H9 (cell line): ENCODE data around the gene PHACTR1. TPM values are rescaled to one million over a fixed set of nuclear protein-coding genes. Genes with fewer than 3 reads are reported as not detected.

Experiments used
- DNase-seq: peaks from one replicate; pipeline ENCODE4 v3.0.0-alpha.2; 2017
- H2AFZ ChIP-seq: one replicate; pipeline ENCODE4 v1.6.1; 2013; ENCODE audit warnings: mild to moderate bottlenecking, low read length, control low read depth, moderate library complexity
- H2AK5ac ChIP-seq: 2 replicates; pipeline ENCODE4 v1.6.1; 2013; ENCODE audit warnings: low read length, control low read depth, mixed read lengths; ENCODE audit not compliant: insufficient read length
- H2BK120ac ChIP-seq: one replicate; pipeline ENCODE4 v1.6.1; 2013; ENCODE audit warnings: low read depth, mild to moderate bottlenecking, low read length, control low read depth, inconsistent platforms; ENCODE audit not compliant: poor library complexity, severe bottlenecking
- H2BK12ac ChIP-seq: 2 replicates; pipeline ENCODE4 v1.6.1; 2013; ENCODE audit warnings: low read length, control low read depth, mixed read lengths, low read depth; ENCODE audit not compliant: insufficient read length
- H2BK15ac ChIP-seq: 2 replicates; pipeline ENCODE4 v1.6.1; 2013; ENCODE audit warnings: low read depth, low read length, control low read depth
- H2BK20ac ChIP-seq: one replicate; pipeline ENCODE4 v1.6.1; 2013; ENCODE audit warnings: low read depth, mild to moderate bottlenecking, low read length, control low read depth, inconsistent platforms; ENCODE audit not compliant: poor library complexity, severe bottlenecking
- H2BK5ac ChIP-seq: 2 replicates; pipeline ENCODE4 v1.6.1; 2013; ENCODE audit warnings: low read length, control low read depth, mixed read lengths; ENCODE audit not compliant: insufficient read length
- H3K14ac ChIP-seq: 2 replicates; pipeline ENCODE4 v1.6.1; 2013; ENCODE audit warnings: low read length, control low read depth; ENCODE audit not compliant: insufficient read depth
- H3K18ac ChIP-seq: 2 replicates; pipeline ENCODE4 v1.6.1; 2013; ENCODE audit warnings: low read depth, mild to moderate bottlenecking, mixed read lengths, low read length, control low read depth; ENCODE audit not compliant: insufficient read length
- H3K23ac ChIP-seq: 2 replicates; pipeline ENCODE4 v1.6.1; 2013; ENCODE audit warnings: low read length, control low read depth, mixed read lengths, low read depth; ENCODE audit not compliant: insufficient read length
- H3K23me2 ChIP-seq: 2 replicates; pipeline ENCODE4 v1.6.1; 2013; ENCODE audit warnings: low read depth, mild to moderate bottlenecking, mixed read lengths, low read length, control low read depth; ENCODE audit not compliant: insufficient read length, poor library complexity, severe bottlenecking
- H3K27ac ChIP-seq: 2 replicates; pipeline ENCODE4 v1.5.1; 2013; ENCODE audit warnings: low read length, control low read depth, mixed read lengths, low read depth; ENCODE audit not compliant: insufficient read length
- H3K27me3 ChIP-seq: 2 replicates; pipeline ENCODE4 v1.6.1; 2013; ENCODE audit warnings: low read length, control low read depth, inconsistent platforms; ENCODE audit not compliant: insufficient read depth
- H3K4ac ChIP-seq: 2 replicates; pipeline ENCODE4 v1.6.1; 2013; ENCODE audit warnings: low read depth, mild to moderate bottlenecking, control low read depth, inconsistent platforms, low read length, moderate library complexity
- H3K4me1 ChIP-seq: 2 replicates; pipeline ENCODE4 v1.6.1; 2013; ENCODE audit warnings: low read length, control low read depth, inconsistent platforms; ENCODE audit not compliant: insufficient read depth
- H3K4me2 ChIP-seq: 2 replicates; pipeline ENCODE4 v1.6.1; 2013; ENCODE audit warnings: low read length, control low read depth, mixed read lengths; ENCODE audit not compliant: insufficient read length, insufficient read depth
- H3K56ac ChIP-seq: 2 replicates; pipeline ENCODE4 v1.6.1; 2013; ENCODE audit warnings: low read depth, mild to moderate bottlenecking, mixed read lengths, low read length, control low read depth; ENCODE audit not compliant: insufficient read length
- H3K79me1 ChIP-seq: 2 replicates; pipeline ENCODE4 v1.6.1; 2013; ENCODE audit warnings: low read depth, mild to moderate bottlenecking, moderate library complexity, low read length, control low read depth, inconsistent platforms; ENCODE audit not compliant: insufficient read depth, poor library complexity, severe bottlenecking
- H3K79me2 ChIP-seq: 2 replicates; pipeline ENCODE4 v1.6.1; 2013; ENCODE audit warnings: low read length, control low read depth, inconsistent platforms; ENCODE audit not compliant: insufficient read depth
- H3K9ac ChIP-seq: 2 replicates; pipeline ENCODE4 v1.6.1; 2013; ENCODE audit warnings: low read length, control low read depth, mixed read lengths; ENCODE audit not compliant: insufficient read length; ENCODE audit errors: extremely low read depth
- H3K9me3 ChIP-seq: one replicate; pipeline ENCODE4 v1.6.1; 2013; ENCODE audit warnings: low read depth, low read length, inconsistent platforms; ENCODE audit not compliant: control insufficient read depth
- H3T11ph ChIP-seq: one replicate; pipeline ENCODE4 v1.6.1; 2013; ENCODE audit warnings: mild to moderate bottlenecking, low read length, control low read depth, inconsistent platforms
- H4K20me1 ChIP-seq: one replicate; pipeline ENCODE4 v1.6.1; 2013; ENCODE audit not compliant: control insufficient read depth, insufficient read length, insufficient read depth
- H4K5ac ChIP-seq: 2 replicates; pipeline ENCODE4 v1.6.1; 2013; ENCODE audit warnings: low read depth, mild to moderate bottlenecking, mixed read lengths, low read length, control low read depth; ENCODE audit not compliant: insufficient read length
- H4K8ac ChIP-seq: replicated peaks from 2 replicates; pipeline ENCODE4 v1.6.1; 2013; ENCODE audit warnings: low read length, control low read depth, mixed read lengths, low read depth; ENCODE audit not compliant: insufficient read length
- H4K91ac ChIP-seq: 2 replicates; pipeline ENCODE4 v1.6.1; 2013; ENCODE audit warnings: low read depth, mild to moderate bottlenecking, moderate library complexity, mixed read lengths, low read length, control low read depth; ENCODE audit not compliant: insufficient read length
- H3K27ac Mint-ChIP-seq, 3 experiments: 2 replicates in 2 of 3; 3 replicates in 1 of 3; pipeline ENCODE4 v1.8.0; 2020 to 2021; ENCODE audit warnings: mixed read lengths in 3 of 3, mild to moderate bottlenecking in 1 of 3, moderate library complexity in 1 of 3
- H3K27me3 Mint-ChIP-seq: 2 replicates; pipeline ENCODE4 v1.8.0; 2021; ENCODE audit warnings: low read depth, mild to moderate bottlenecking, moderate library complexity, mixed read lengths
- H3K36me3 Mint-ChIP-seq, 3 experiments: 2 replicates in 2 of 3; 3 replicates in 1 of 3; pipeline ENCODE4 v1.8.0; 2020 to 2021; ENCODE audit warnings: low read depth in 3 of 3, mixed read lengths in 3 of 3; ENCODE audit not compliant: insufficient read depth in 1 of 3
- H3K4me1 Mint-ChIP-seq, 2 experiments: 2 replicates each; pipeline ENCODE4 v1.8.0; 2020; ENCODE audit warnings: mixed read lengths in 2 of 2
- H3K4me3 Mint-ChIP-seq, 2 experiments: 2 replicates in 1 of 2; 3 replicates in 1 of 2; pipeline ENCODE4 v1.8.0; 2020 to 2021; ENCODE audit warnings: mild to moderate bottlenecking in 2 of 2, mixed read lengths in 2 of 2, moderate library complexity in 1 of 2
- H3K9me3 Mint-ChIP-seq, 2 experiments: 2 replicates in 1 of 2; 3 replicates in 1 of 2; pipeline ENCODE4 v1.8.0; 2020; ENCODE audit warnings: mild to moderate bottlenecking in 2 of 2, mixed read lengths in 2 of 2, moderate library complexity in 1 of 2
- WGBS: extraction: QIAGEN DNeasy Blood & Tissue Kit; methylation state at CpG from one replicate; pipeline ENCODE4 v1.1.7; 2013; ENCODE audit warnings: missing lambda C conversion rate, low lambda C conversion rate, mixed read lengths; ENCODE audit not compliant: insufficient read length; ENCODE audit errors: extremely low coverage; 5-methylcytosine and 5-hydroxymethylcytosine counted together
- total RNA-seq: library from RNA; stranded (reverse); gene quantifications from 2 replicates; pipeline ENCODE4 v1.2.1, GENCODE V29; 2021
- TF ChIP-seq, protein P1 (sequence below): fragments of 200-600 bp; sonication (generic); conservative IDR thresholded peaks from 3 replicates; pipeline ENCODE4 v1.8.0; 2021; ENCODE audit warnings: antibody characterized with exemption, mild to moderate bottlenecking

Gene PHACTR1
- total RNA-seq, 1 experiment from 2014 or later, result 15.9 TPM

GRCh38 chr6:12968839-12969558, 252.4 kb downstream of the PHACTR1 start:
- no peak overlapping the region for H3K23ac ChIP-seq
- H3K18ac ChIP-seq, result no peak overlapping the region
- TF ChIP-seq, protein P1, sequence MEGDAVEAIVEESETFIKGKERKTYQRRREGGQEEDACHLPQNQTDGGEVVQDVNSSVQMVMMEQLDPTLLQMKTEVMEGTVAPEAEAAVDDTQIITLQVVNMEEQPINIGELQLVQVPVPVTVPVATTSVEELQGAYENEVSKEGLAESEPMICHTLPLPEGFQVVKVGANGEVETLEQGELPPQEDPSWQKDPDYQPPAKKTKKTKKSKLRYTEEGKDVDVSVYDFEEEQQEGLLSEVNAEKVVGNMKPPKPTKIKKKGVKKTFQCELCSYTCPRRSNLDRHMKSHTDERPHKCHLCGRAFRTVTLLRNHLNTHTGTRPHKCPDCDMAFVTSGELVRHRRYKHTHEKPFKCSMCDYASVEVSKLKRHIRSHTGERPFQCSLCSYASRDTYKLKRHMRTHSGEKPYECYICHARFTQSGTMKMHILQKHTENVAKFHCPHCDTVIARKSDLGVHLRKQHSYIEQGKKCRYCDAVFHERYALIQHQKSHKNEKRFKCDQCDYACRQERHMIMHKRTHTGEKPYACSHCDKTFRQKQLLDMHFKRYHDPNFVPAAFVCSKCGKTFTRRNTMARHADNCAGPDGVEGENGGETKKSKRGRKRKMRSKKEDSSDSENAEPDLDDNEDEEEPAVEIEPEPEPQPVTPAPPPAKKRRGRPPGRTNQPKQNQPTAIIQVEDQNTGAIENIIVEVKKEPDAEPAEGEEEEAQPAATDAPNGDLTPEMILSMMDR, result no peak

More at GRCh38 chr6:12968839-12969558, 252.4 kb downstream of the PHACTR1 start:
- Histone ChIP-seq H2AFZ (no peak overlapping the region), H4K8ac (no peak overlapping the region), H3K4ac (no peak overlapping the region), H3K56ac (no peak overlapping the region), H2BK20ac (no peak overlapping the region), H4K5ac (no peak overlapping the region), H2BK5ac (no peak overlapping the region), H4K91ac (no peak overlapping the region), H3K79me2 (no peaks in the 10 kb centered on the region), H2BK12ac (no peak overlapping the region), H3K4me2 (no peak overlapping the region), H3K9ac (no peak overlapping the region), H3K14ac (no peak overlapping the region), H3K27ac (no peak overlapping the region), H3K9me3 (no peaks in the 10 kb centered on the region), H2AK5ac (no peak overlapping the region), H4K20me1 (no peaks in the 10 kb centered on the region), H3K4me1 (no peaks in the 10 kb centered on the region; the same call in 1 of the 2 replicates), H3K79me1 (no peaks in the 10 kb centered on the region), H3K27me3 (no peaks in the 10 kb centered on the region), H3T11ph (no peak overlapping the region), H3K23me2 (no peaks in the 10 kb centered on the region), H2BK120ac (no peak overlapping the region), H2BK15ac (no peak overlapping the region)
- Mint-ChIP-seq H3K4me3 (no peak overlapping the region), H3K36me3 (no peaks in the 10 kb centered on the region), H3K9me3 (no peaks in the 10 kb centered on the region), H3K27ac (no peak overlapping the region), H3K4me1 (peaks cover 0 to 3% of the 10 kb centered on the region in 2 experiments; a peak in 2 of 4 replicates), H3K27me3 (peaks cover 9% of the 10 kb centered on the region)
- no peak for DNase-seq
- WGBS, result no CpG with 5 or more reads among the region's 5 CpGs
